KG1 (cell line): ENCODE results near the gene NOXRED1.
"Not testable (repeated sequence)": the region's sequence is repeated elsewhere in the genome, so short reads cannot be mapped to it uniquely, and the experiment has no call there.

Experiments used
- DNase-seq: peaks from one replicate; lab custom pipeline; 2025; lab: John Stamatoyannopoulos, UW

The NOXRED1 gene

GRCh38 chr14:77423423-77423822 lies at the start of gene NOXRED1:
Gene NOXRED1 (minus strand): TSS chr14:77423523. CDS start chr14:77422889, 634 bp downstream.
- no peak for DNase-seq

DNA sequence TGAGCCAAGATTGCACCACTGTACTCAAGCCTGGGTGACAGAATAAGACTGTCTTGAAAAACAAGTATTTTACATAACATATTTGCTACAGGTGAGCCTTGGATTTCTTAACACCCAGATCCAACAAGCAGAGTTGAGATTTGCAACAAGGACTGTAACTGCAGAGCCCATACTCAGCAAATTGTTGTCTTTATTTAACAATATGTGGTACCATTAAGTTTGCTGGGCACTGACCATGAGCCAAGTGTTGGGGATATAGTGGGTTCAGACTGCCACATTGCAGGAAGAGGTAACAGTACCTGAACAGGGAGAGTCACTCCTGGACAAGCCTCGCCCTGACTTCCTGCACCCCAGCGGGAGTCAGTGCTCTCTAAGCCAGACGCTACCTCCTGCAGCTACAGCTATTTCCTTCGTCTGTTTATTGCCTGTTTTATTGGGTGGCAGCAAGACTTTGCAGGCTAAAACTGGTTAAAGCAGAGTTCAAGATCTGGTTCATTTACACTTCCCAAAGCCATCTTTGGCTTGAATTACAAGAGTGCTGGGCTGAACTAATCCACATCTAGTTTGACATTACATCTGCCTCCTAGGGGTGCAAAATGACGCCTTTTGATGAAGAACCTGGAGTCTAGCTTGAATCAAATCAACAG lies 47.0 kb upstream of the NOXRED1 start:
- DNase-seq = no peak

DNA sequence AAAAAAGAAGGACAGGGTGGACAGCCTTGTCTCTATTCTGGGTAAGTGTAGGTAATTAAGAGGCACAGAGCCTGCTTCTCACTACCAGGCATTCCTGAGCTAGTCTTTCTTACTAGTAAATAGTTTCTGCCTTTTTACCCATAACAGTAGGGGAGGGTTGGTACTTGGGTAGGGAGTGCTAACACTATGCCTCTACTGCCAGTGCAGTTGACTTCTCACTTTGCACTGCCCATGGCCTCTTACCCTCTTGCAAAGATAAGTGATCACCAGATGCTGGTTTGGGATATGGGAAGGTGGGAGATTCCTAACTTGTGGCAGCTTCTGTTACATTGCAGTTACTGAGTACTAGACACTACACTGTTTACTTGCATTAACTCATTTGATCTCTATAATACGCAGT lies 46.2 kb upstream of the NOXRED1 start:
- DNase-seq = no peak

DNA sequence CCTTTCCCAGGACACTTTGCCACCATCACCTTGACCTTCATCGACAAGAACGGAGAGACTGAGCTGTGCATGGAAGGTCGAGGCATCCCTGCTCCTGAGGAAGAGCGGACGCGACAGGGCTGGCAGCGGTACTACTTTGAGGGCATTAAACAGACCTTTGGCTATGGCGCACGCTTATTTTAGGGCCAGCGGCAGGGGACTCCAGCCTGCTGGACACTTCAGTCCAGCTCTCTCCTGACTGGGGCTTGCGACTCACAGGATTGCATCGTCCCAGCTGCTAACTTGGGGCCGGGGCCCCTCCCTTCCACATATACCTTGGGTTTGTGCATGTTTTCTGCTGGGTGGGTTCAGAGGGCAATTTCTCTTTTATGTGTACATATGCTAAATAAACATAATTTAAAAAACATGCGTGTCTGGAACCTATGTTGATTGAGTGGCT lies 45.8 kb upstream of the NOXRED1 start:
- no peak for DNase-seq

GRCh38 chr14:77467801-77468200 lies 44.5 kb upstream of the NOXRED1 start:
- DNase-seq = no peak

- peak; percentile 85 for DNase-seq
Measured at GRCh38 chr14:77459072-77459723, 35.9 kb upstream of the NOXRED1 start.

- peak; percentile 23 for DNase-seq
Measured at GRCh38 chr14:77458249-77458950, 35.1 kb upstream of the NOXRED1 start.

DNA sequence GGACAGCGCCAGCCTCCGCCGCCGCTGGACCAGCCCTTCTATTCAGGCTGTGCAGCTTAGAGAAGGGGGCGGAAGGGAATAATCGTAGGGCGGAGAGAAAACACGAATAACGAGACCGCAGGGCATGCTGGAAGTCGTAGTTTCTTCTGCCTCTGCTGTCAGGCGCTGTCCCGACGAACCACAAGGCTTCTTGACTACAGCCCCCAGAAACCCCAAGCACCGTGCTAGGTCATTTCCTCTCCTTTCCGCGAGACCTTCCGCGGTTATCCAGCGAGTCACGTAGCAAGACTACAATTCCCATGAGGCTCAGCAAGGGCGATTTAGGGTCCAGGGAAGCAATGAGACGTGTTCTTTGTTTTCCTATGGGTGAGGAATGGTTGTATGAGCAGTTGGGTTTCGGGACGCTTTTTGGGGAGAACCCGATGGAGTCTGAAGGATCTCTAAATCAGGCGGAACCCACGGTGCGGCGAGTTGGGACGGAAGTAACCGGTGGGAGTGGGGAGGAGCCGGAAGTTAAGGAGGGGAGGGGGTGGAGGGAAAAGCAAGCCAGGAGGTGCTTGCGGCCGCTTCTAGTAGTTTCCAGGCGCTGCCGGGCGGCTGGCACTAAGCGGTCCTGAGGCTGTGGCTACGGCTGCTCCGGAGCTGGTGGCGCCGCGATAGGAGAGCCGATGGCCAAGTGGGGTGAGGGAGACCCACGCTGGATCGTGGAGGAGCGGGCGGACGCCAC lies 34.4 kb upstream of the NOXRED1 start, which contains the start of the genes AHSA1 and VIPAS39:
AHSA1 (plus strand) TSS at position 572 of the 727 bp plus-strand sequence; CDS start at position 669, 97 bp downstream.
VIPAS39 (minus strand) TSS at position 80 of the 727 bp plus-strand sequence. CDS start 3,499 bp downstream, outside the sequence.
- DNase-seq = peak; percentile 96

DNA sequence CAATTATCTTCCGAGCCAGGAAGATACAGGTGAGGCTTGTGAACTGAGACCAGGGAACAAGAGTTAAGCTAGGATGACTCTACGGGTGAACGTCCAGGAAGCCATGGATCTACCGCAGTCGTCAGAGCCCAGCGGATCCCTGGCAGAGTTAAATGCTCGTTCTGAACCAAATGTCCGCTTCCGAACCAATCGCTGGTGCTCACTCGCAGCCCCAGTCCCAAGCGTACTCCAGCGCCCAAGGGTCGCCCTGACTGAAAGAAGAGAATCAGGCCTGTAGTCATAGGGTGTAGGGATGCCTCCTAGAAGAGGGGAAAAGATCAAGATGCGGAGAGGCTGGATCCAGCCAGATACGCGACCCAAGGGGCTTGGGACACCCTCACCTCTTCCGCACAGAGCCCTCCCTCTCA lies 33.8 kb upstream of the NOXRED1 start:
- no peak for DNase-seq

DNA sequence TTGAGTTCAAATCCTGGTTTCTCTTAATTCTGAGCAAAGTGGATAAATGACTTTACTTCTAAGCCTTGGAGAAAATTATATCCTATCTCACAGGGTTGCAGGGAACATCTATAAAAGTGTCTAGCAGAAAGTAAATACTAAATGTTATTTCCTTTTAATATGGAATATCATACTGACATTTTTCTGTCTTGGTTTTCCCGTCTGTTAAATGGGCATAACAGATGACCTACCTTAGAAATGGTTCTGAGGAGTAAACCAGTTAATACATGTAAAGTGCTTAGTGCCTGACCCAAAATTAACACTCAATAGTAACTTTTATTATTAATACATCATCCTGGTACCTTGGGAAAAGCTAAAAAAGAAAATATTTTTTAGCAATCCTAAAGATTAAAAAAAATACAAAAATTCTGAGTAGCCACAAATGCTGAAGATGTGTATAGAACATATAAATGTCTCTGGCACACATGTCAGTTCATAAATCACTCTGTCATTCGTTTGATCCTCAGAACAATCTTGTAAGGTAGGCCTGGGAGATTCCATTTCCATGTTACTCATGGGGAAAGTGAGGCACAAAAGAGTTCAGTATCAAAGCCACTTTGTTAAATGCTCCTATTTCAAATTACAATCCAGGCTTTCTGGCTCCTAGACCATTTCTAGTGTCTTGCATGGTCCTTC lies 32.8 kb upstream of the NOXRED1 start:
- DNase-seq = no peak

DNA sequence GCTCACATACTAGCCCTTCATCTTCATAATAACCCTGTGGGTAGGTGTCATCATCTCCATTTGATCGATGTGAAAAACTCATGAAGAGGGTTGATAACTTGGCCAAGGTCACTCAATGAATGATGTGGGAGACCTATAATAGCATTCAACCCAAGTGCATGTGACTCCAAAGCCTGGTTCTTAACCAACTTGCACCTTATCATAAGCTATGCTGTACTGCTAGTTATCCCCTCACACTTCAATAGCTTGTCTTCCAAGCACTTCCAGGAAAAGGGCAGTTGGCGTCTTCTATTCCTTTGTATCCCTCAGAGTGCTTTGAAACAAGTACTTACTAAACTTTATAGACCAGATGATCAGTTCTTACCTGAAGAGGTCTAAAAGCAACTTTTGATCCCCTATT lies 18.9 kb upstream of the NOXRED1 start:
- DNase-seq = no peak

DNA sequence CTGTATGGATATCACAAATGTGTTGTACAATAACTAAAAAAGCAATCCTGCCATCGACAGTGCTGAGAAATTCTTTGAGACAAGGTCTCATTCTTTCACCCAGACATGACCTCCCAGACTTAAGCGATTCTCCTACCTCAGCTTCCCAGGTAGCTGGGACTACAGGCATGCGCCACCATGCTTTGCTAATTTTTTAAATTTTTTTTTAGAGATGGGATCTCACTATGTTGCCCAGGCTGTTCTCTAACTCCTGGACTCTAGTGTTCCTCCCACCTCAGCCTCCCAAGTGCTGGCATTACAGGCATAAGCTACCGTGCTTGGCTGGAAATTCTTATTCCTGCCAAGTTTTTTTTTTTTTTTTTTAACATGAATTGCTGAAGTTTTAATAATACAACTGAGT lies 16.5 kb upstream of the NOXRED1 start:
- no peak for DNase-seq

GRCh38 chr14:77438596-77438995 lies 15.3 kb upstream of the NOXRED1 start:
- DNase-seq = no peak

GRCh38 chr14:77436042-77436441 lies 12.7 kb upstream of the NOXRED1 start:
- DNase-seq = no peak

GRCh38 chr14:77426396-77426795 lies 3.1 kb upstream of the NOXRED1 start:
- DNase-seq = no peak

- no peak for DNase-seq
Measured at GRCh38 chr14:77424862-77425261, 1.5 kb upstream of the NOXRED1 start.

GRCh38 chr14:77421201-77421600 lies 2.1 kb downstream of the NOXRED1 start:
- no peak for DNase-seq

- DNase-seq = no peak
Measured at GRCh38 chr14:77416836-77417235, 6.5 kb downstream of the NOXRED1 start.

DNA sequence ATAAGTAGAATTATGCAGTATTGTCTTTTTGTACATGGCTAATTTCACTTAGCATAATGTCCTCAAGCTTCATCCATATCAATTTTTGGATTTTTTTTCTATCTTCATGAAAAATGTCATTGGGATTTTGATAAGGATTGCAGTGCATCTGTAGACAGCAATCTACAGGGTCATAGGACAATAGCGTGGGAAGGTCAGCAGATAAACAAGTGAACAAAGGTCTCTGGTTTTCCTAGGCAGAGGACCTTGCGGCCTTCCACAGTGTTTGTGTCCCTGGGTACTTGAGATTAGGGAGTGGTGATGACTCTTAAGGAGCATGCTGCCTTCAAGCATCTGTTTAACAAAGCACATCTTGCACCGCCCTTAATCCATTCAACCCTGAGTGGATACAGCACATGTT lies 7.2 kb downstream of the NOXRED1 start:
- not testable (repeated sequence) for DNase-seq

- not testable (repeated sequence) for DNase-seq
Measured at GRCh38 chr14:77415403-77416030, 7.8 kb downstream of the NOXRED1 start.

DNA sequence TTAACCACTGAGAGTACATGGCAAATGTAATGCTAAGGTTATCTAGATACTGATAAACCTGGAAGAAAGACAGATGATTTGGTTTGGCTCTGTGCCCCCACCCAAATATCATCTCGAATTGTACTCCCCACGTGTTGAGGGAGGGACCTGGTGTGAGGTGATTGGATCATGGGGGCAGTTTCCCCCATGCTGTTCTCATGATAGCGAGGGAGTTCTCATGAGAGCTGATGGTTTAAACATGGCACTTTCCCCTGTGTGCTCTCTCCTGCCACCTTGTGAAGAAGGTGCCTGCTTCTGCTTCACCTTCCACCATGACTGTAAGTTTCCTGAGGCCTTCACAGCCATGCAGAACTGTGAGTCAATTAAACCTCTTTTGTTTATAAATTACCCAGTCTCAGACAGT lies 14.2 kb downstream of the NOXRED1 start:
- DNase-seq = no peak
